ENCODE results near the gene ZNF548. TPM values are rescaled to one million over a fixed set of nuclear protein-coding genes. Genes with fewer than 3 reads are reported as not detected.

Gene ZNF548
- polyA plus RNA-seq, 4 donors, result 2.2 to 25.2 (median 4.3) TPM

- Histone ChIP-seq H3K27me3 (ENCODE audit: control insufficient read depth in 3 of 3, insufficient read depth in 3 of 3, low read length in 3 of 3) (no peaks in the 10 kb centered on the region), H3K36me3 (ENCODE audit: control insufficient read depth in 3 of 3, insufficient read depth in 2 of 3, low read depth in 1 of 3, low read length in 3 of 3) (peaks cover 4 to 23% (median 5%) of the 10 kb centered on the region in 3 donors), H3K27ac (ENCODE audit: low read depth in 1 of 3, low read length in 2 of 3) (no peak overlapping the region), H3K4me1 (ENCODE audit: control insufficient read depth in 3 of 3, insufficient read depth in 2 of 3, low read depth in 1 of 3, low read length in 2 of 3) (no peaks in the 10 kb centered on the region), H3K9me3 (ENCODE audit: control insufficient read depth in 2 of 2, insufficient read depth in 1 of 2, low read depth in 1 of 2, low read length in 1 of 2) (peaks cover 2 to 42% of the 10 kb centered on the region in 2 donors), H3K4me3 (ENCODE audit: low read depth in 1 of 3, low read length in 3 of 3) (no peak overlapping the region)
- no peak for FAIRE-seq
- WGBS, 3 donors, result 94 to 96% (median 95%) methylated on average over 3 of the region's 3 CpGs
- no peak for DNase-seq
Observed at GRCh38 chr19:57377498-57378146, 12.0 kb upstream of the ZNF548 start.

- no peak overlapping the region for H3K4me3 ChIP-seq (ENCODE audit: low read depth in 1 of 3, low read length in 3 of 3)
- H3K27me3 ChIP-seq (ENCODE audit: control insufficient read depth in 3 of 3, insufficient read depth in 3 of 3, low read length in 3 of 3), result no peaks in the 10 kb centered on the region
Observed at GRCh38 chr19:57380923-57381322, 8.7 kb upstream of the ZNF548 start.

GRCh38 chr19:57382806-57383488 is 6.7 kb upstream of the ZNF548 start:
- Histone ChIP-seq H3K9me3 (ENCODE audit: control insufficient read depth in 2 of 2, insufficient read depth in 1 of 2, low read depth in 1 of 2, low read length in 1 of 2) (peaks cover 0 to 10% of the 10 kb centered on the region in 2 donors), H3K4me1 (ENCODE audit: control insufficient read depth in 3 of 3, insufficient read depth in 2 of 3, low read depth in 1 of 3, low read length in 2 of 3) (no peaks in the 10 kb centered on the region), H3K36me3 (ENCODE audit: control insufficient read depth in 3 of 3, insufficient read depth in 2 of 3, low read depth in 1 of 3, low read length in 3 of 3) (no peaks in the 10 kb centered on the region), H3K4me3 (ENCODE audit: low read depth in 1 of 3, low read length in 3 of 3) (no peak overlapping the region), H3K27me3 (ENCODE audit: control insufficient read depth in 3 of 3, insufficient read depth in 3 of 3, low read length in 3 of 3) (no peaks in the 10 kb centered on the region), H3K27ac (ENCODE audit: low read depth in 1 of 3, low read length in 2 of 3) (no peak overlapping the region)
- WGBS, 3 donors, result 67 to 81% (median 80%) methylated on average over 7 of the region's 7 CpGs
- no peak for DNase-seq
- no peak for FAIRE-seq

More at GRCh38 chr19:57380923-57381322, 8.7 kb upstream of the ZNF548 start:
- H3K9me3 ChIP-seq (ENCODE audit: control insufficient read depth in 2 of 2, insufficient read depth in 1 of 2, low read depth in 1 of 2, low read length in 1 of 2), result peaks cover 2 to 30% of the 10 kb centered on the region in 2 donors
- FAIRE-seq, result no peak
- no peak overlapping the region for H3K27ac ChIP-seq (ENCODE audit: low read depth in 1 of 3, low read length in 2 of 3)
- H3K4me1 ChIP-seq (ENCODE audit: control insufficient read depth in 3 of 3, insufficient read depth in 2 of 3, low read depth in 1 of 3, low read length in 2 of 3), result no peaks in the 10 kb centered on the region
- H3K36me3 ChIP-seq (ENCODE audit: control insufficient read depth in 3 of 3, insufficient read depth in 2 of 3, low read depth in 1 of 3, low read length in 3 of 3), result peaks cover 0 to 6% (median 4%) of the 10 kb centered on the region in 3 donors
- DNase-seq, result no peak

GRCh38 chr19:57389194-57389729 is 392 bp upstream of the ZNF548 start:
- Histone ChIP-seq H3K4me3 (ENCODE audit: low read depth in 1 of 3, low read length in 3 of 3) (peak overlapping the region in 2 of 3 donors; percentile 73 to 89), H3K9me3 (ENCODE audit: control insufficient read depth in 2 of 2, insufficient read depth in 1 of 2, low read depth in 1 of 2, low read length in 1 of 2) (peaks cover 0 to 12% of the 10 kb centered on the region in 2 donors), H3K4me1 (ENCODE audit: control insufficient read depth in 3 of 3, insufficient read depth in 2 of 3, low read depth in 1 of 3, low read length in 2 of 3) (peaks cover 0 to 4% (median 0%) of the 10 kb centered on the region in 3 donors), H3K27me3 (ENCODE audit: control insufficient read depth in 3 of 3, insufficient read depth in 3 of 3, low read length in 3 of 3) (no peaks in the 10 kb centered on the region), H3K27ac (ENCODE audit: low read depth in 1 of 3, low read length in 2 of 3) (peak overlapping the region in 2 of 3 donors; percentile 67 to 96), H3K36me3 (ENCODE audit: control insufficient read depth in 3 of 3, insufficient read depth in 2 of 3, low read depth in 1 of 3, low read length in 3 of 3) (peaks cover 0 to 12% (median 3%) of the 10 kb centered on the region in 3 donors)
- FAIRE-seq (no peak), DNase-seq (no peak)
- WGBS, 3 donors, result 59 to 60% (median 59%) methylated on average over 11 of the region's 11 CpGs

- 92% methylated on average over 5 of the region's 5 CpGs for WGBS, 3 donors
- Histone ChIP-seq H3K4me3 (ENCODE audit: low read depth in 1 of 3, low read length in 3 of 3) (no peak overlapping the region), H3K9me3 (ENCODE audit: control insufficient read depth in 2 of 2, insufficient read depth in 1 of 2, low read depth in 1 of 2, low read length in 1 of 2) (peaks cover 0 to 53% of the 10 kb centered on the region in 2 donors), H3K27ac (ENCODE audit: low read depth in 1 of 3, low read length in 2 of 3) (no peak overlapping the region), H3K4me1 (ENCODE audit: control insufficient read depth in 3 of 3, insufficient read depth in 2 of 3, low read depth in 1 of 3, low read length in 2 of 3) (peaks cover 0 to under 1% (median 0%) of the 10 kb centered on the region in 3 donors), H3K27me3 (ENCODE audit: control insufficient read depth in 3 of 3, insufficient read depth in 3 of 3, low read length in 3 of 3) (no peaks in the 10 kb centered on the region), H3K36me3 (ENCODE audit: control insufficient read depth in 3 of 3, insufficient read depth in 2 of 3, low read depth in 1 of 3, low read length in 3 of 3) (peaks cover 10 to 46% (median 44%) of the 10 kb centered on the region in 3 donors)
- DNase-seq, result no peak
- FAIRE-seq, result no peak
Observed at GRCh38 chr19:57395710-57396109, 6.1 kb downstream of the ZNF548 start.

GRCh38 chr19:57398868-57399267 is 9.2 kb downstream of the ZNF548 start:
- H3K4me3 ChIP-seq (ENCODE audit: low read depth in 1 of 3, low read length in 3 of 3), result no peak overlapping the region
- no peak overlapping the region for H3K27ac ChIP-seq (ENCODE audit: low read depth in 1 of 3, low read length in 2 of 3)
- H3K4me1 ChIP-seq (ENCODE audit: control insufficient read depth in 3 of 3, insufficient read depth in 2 of 3, low read depth in 1 of 3, low read length in 2 of 3), result no peaks in the 10 kb centered on the region
- peaks cover 10 to 43% (median 42%) of the 10 kb centered on the region in 3 donors for H3K36me3 ChIP-seq (ENCODE audit: control insufficient read depth in 3 of 3, insufficient read depth in 2 of 3, low read depth in 1 of 3, low read length in 3 of 3)
- FAIRE-seq (no peak), DNase-seq (no peak)
- peaks cover 0 to 61% of the 10 kb centered on the region in 2 donors for H3K9me3 ChIP-seq (ENCODE audit: control insufficient read depth in 2 of 2, insufficient read depth in 1 of 2, low read depth in 1 of 2, low read length in 1 of 2)
- WGBS, 3 donors, result 96 to 97% (median 97%) methylated on average over 5 of the region's 5 CpGs
- H3K27me3 ChIP-seq (ENCODE audit: control insufficient read depth in 3 of 3, insufficient read depth in 3 of 3, low read length in 3 of 3), result no peaks in the 10 kb centered on the region

- FAIRE-seq (no peak), DNase-seq (no peak)
- Histone ChIP-seq H3K4me3 (ENCODE audit: low read depth in 1 of 3, low read length in 3 of 3) (no peak overlapping the region), H3K27me3 (ENCODE audit: control insufficient read depth in 3 of 3, insufficient read depth in 3 of 3, low read length in 3 of 3) (no peaks in the 10 kb centered on the region), H3K27ac (ENCODE audit: low read depth in 1 of 3, low read length in 2 of 3) (no peak overlapping the region), H3K9me3 (ENCODE audit: control insufficient read depth in 2 of 2, insufficient read depth in 1 of 2, low read depth in 1 of 2, low read length in 1 of 2) (peaks cover 0 to 23% of the 10 kb centered on the region in 2 donors), H3K36me3 (ENCODE audit: control insufficient read depth in 3 of 3, insufficient read depth in 2 of 3, low read depth in 1 of 3, low read length in 3 of 3) (peaks cover 3 to 7% (median 6%) of the 10 kb centered on the region in 3 donors), H3K4me1 (ENCODE audit: control insufficient read depth in 3 of 3, insufficient read depth in 2 of 3, low read depth in 1 of 3, low read length in 2 of 3) (no peaks in the 10 kb centered on the region)
- WGBS, 3 donors, result 91 to 92% (median 92%) methylated on average over 9 of the region's 9 CpGs
Observed at GRCh38 chr19:57403737-57404563, 14.3 kb downstream of the ZNF548 start.

Measured in small intestine (tissue), 7 donors.